ENCODE measurements around the gene QTRT2.

The QTRT2 gene

DNA sequence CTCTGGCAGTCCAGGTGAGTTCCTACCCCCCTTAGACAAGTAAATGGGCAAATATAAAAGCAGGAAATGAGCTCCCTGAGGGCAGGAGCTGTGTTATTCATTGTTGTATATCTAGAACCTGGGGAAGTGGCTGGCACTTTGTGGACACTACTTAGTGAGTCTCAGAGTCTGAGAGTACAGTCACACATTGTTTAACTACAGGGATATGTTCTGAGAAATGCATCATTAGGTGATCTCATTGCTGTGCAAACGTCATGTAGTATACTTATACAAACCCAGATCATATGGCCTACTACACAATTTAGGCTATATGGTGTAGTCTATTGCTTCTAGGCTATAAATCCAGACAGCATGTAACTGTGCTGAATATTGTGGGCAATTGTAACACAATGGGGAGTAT lies 69.9 kb downstream of the QTRT2 start:
- H3K27ac Mint-ChIP-seq = no peak overlapping the region
- H3K36me3 Mint-ChIP-seq = no peaks in the 10 kb centered on the region
- H3K9me3 Mint-ChIP-seq (ENCODE audit: low read depth) = no peaks in the 10 kb centered on the region
- H3K4me3 Mint-ChIP-seq = no peak overlapping the region
- no peaks in the 10 kb centered on the region for H3K4me1 Mint-ChIP-seq (ENCODE audit: low read depth)
- H3K27me3 Mint-ChIP-seq = no peaks in the 10 kb centered on the region

DNA sequence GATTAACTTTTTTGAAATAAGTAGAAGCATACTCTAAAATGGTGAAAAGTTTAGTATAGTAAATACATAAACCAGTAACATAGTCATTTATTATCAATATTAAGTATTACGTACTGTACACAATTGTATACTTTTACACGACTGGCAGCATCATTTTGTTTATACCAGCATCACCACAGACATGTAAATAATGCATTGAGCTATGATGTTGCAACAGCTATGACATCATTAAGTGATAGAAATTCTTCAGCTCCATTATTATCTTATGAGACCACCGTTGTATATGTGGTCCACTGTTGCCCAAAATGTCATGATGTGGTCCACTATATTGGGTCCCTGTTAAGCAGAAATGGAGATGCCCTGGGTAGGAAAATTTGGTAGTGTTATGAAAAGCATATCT lies 71.0 kb downstream of the QTRT2 start:
- H3K4me1 Mint-ChIP-seq (ENCODE audit: low read depth) = no peaks in the 10 kb centered on the region
- H3K4me3 Mint-ChIP-seq = no peak overlapping the region
- H3K9me3 Mint-ChIP-seq (ENCODE audit: low read depth) = no peaks in the 10 kb centered on the region
- no peaks in the 10 kb centered on the region for H3K36me3 Mint-ChIP-seq
- H3K27ac Mint-ChIP-seq = no peak overlapping the region
- no peaks in the 10 kb centered on the region for H3K27me3 Mint-ChIP-seq

DNA sequence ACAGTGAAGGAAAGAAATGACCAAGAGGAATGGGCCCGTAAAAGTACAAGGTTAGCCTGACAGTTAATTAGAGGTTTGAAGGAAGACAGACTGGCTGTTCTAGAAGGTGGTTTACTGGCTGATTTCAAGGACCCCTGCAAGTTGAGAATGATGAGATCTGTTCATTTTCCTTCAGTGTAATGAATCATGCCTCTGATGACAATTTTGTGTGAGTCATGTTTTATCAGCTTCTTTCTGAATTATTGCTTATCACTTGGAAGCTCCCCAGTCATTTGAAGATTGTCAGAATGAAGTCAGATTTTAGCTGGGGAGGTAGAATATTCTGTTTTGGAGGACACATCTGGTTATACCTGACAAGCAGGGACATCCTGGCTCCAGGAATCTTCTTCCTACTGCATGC lies 71.7 kb downstream of the QTRT2 start:
- Mint-ChIP-seq H3K4me3 (no peak overlapping the region), H3K4me1 (ENCODE audit: low read depth) (no peaks in the 10 kb centered on the region), H3K9me3 (ENCODE audit: low read depth) (no peaks in the 10 kb centered on the region), H3K36me3 (no peaks in the 10 kb centered on the region), H3K27me3 (no peaks in the 10 kb centered on the region), H3K27ac (no peak overlapping the region)

- Mint-ChIP-seq H3K27ac (no peak overlapping the region), H3K36me3 (no peaks in the 10 kb centered on the region), H3K9me3 (ENCODE audit: low read depth) (no peaks in the 10 kb centered on the region), H3K4me3 (no peak overlapping the region), H3K4me1 (ENCODE audit: low read depth) (no peaks in the 10 kb centered on the region), H3K27me3 (no peaks in the 10 kb centered on the region)
These were observed 72.3 kb downstream of the QTRT2 start for GRCh38 chr3:114128826-114129225.

GRCh38 chr3:114132500-114132899 lies 76.0 kb downstream of the QTRT2 start:
- no peaks in the 10 kb centered on the region for H3K9me3 Mint-ChIP-seq (ENCODE audit: low read depth)
- no peak overlapping the region for H3K4me3 Mint-ChIP-seq
- H3K36me3 Mint-ChIP-seq = no peaks in the 10 kb centered on the region
- no peak overlapping the region for H3K27ac Mint-ChIP-seq
- H3K4me1 Mint-ChIP-seq (ENCODE audit: low read depth) = no peaks in the 10 kb centered on the region
- no peaks in the 10 kb centered on the region for H3K27me3 Mint-ChIP-seq

DNA sequence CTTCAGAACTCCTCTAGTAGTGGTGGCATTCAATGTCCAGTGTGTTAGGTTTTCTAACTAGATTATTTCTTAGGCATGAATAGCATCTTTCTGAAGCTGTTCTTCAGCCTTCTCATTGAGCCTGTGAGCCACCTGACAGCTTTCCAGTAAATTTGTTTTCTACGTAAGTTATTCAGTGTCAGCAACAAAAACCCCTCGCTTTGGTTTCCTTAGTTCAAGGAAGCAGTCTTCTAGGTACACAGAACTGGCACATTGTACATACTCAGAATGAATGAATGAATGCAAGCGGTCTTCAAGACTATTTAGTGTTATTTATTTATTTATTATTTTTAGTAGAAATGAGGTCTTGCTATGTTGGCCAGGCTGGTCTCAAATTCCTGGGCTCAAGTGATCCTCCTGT lies 77.4 kb downstream of the QTRT2 start:
- H3K9me3 Mint-ChIP-seq (ENCODE audit: low read depth) = no peaks in the 10 kb centered on the region
- no peak overlapping the region for H3K4me3 Mint-ChIP-seq
- peaks cover 1% of the 10 kb centered on the region for H3K27me3 Mint-ChIP-seq
- no peaks in the 10 kb centered on the region for H3K4me1 Mint-ChIP-seq (ENCODE audit: low read depth)
- H3K27ac Mint-ChIP-seq = no peak overlapping the region
- H3K36me3 Mint-ChIP-seq = no peaks in the 10 kb centered on the region

Data from activated naive CD8-positive, alpha-beta T cell (primary cell).